SJCRH30 (cell line): ENCODE measurements around the gene ERBB4. TPM values are rescaled to one million over a fixed set of nuclear protein-coding genes. Genes with fewer than 3 reads are reported as not detected.
A peak's percentile ranks its signal among the peaks of the same experiment; 100 is the strongest.
"Not testable (repeated sequence)": the region's sequence is repeated elsewhere in the genome, so short reads cannot be mapped to it uniquely, and the experiment has no call there.

Source experiments
- DNase-seq, 2 experiments: peaks; one replicate each; pipeline ENCODE4 v3.0.0-alpha.2; 2015 to 2020
- H3K27ac ChIP-seq: fragments of 250-450 bp; sonication (Bioruptor Pico); 2 replicates; pipeline ENCODE4 v1.5.1; 2020; ENCODE audit warnings: mild to moderate bottlenecking, moderate library complexity
- H3K27me3 ChIP-seq: fragments of 250-450 bp; sonication (Bioruptor Pico); 2 replicates; pipeline ENCODE4 v1.5.1; 2020; ENCODE audit warnings: mild to moderate bottlenecking, moderate library complexity
- H3K36me3 ChIP-seq: fragments of 250-450 bp; sonication (Bioruptor Pico); 2 replicates; pipeline ENCODE4 v1.5.1; 2020; ENCODE audit warnings: mild to moderate bottlenecking, moderate library complexity
- H3K4me1 ChIP-seq: fragments of 250-450 bp; sonication (Bioruptor Pico); 2 replicates; pipeline ENCODE4 v1.5.1; 2020; ENCODE audit warnings: mild to moderate bottlenecking, moderate library complexity
- H3K4me3 ChIP-seq: fragments of 250-450 bp; sonication (Bioruptor Pico); 2 replicates; pipeline ENCODE4 v1.5.1; 2020; ENCODE audit warnings: mild to moderate bottlenecking, moderate library complexity
- H3K9me3 ChIP-seq: fragments of 250-450 bp; sonication (Bioruptor Pico); replicated peaks from 2 replicates; pipeline ENCODE4 v1.5.1; 2020; ENCODE audit warnings: mild to moderate bottlenecking, moderate library complexity
- total RNA-seq: library from RNA; depleted of rRNA; stranded (reverse); fragments of >200 nt; shearing (Covaris generic); gene quantifications from 2 replicates; pipeline ENCODE4 v1.2.3, GENCODE V29; 2014

ERBB4 gene
- total RNA-seq, 1 experiment from 2014 or later = 3.0 TPM

DNA sequence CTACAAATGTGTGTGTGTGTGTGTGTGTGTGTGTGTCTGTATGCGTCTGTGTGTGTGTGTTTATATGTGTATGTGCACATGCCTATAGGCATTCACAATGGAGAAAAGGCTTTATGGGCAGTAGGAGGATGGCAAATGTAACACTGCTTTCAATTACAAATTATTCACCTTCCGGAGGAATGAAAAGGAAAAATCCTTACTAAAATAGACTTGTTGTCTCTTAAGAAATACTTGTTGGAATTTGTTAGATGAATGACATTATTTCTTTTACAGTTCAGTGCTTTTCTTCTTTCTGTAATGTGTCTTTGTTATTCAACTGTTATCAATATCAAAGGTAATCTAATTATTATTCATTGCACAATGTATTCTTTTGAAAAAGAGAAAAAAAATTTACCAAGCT is 874.3 kb downstream of the ERBB4 start:
- no peaks in the 10 kb centered on the region for H3K27me3 ChIP-seq
- no peaks in the 10 kb centered on the region for H3K4me1 ChIP-seq
- H3K27ac ChIP-seq = no peak overlapping the region
- DNase-seq = no peak
- H3K9me3 ChIP-seq = no peaks in the 10 kb centered on the region
- no peaks in the 10 kb centered on the region for H3K36me3 ChIP-seq
- H3K4me3 ChIP-seq = no peak overlapping the region

DNA sequence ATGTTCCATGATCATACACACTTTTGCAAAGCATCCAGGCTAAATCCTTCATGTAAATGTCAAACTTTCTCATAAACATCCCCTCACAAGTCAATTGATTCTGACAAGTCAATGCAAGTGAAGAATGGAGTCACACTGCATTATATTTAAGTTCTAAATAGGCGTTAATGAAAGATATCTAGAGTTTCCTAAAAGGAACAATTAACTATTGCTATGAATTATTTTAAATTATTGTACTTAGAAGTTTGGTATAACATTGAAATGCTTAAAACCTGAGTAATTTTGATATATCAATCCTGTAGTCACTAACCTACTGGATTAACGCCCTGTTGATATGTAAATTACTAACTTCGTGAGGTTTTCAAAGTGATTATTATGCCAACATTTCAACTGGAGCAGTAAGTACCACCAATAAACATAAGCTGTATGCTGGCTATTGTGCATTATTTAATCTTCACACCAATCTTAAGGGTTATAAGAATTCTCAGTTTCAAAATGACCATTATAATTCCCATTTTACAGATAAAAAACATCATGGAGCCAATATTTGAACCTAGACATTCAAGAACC is 884.3 kb downstream of the ERBB4 start:
- Histone ChIP-seq H3K4me1 (no peaks in the 10 kb centered on the region), H3K27ac (no peak overlapping the region), H3K4me3 (no peak overlapping the region), H3K36me3 (no peaks in the 10 kb centered on the region), H3K27me3 (no peaks in the 10 kb centered on the region), H3K9me3 (no peaks in the 10 kb centered on the region)
- DNase-seq = no peak

DNA sequence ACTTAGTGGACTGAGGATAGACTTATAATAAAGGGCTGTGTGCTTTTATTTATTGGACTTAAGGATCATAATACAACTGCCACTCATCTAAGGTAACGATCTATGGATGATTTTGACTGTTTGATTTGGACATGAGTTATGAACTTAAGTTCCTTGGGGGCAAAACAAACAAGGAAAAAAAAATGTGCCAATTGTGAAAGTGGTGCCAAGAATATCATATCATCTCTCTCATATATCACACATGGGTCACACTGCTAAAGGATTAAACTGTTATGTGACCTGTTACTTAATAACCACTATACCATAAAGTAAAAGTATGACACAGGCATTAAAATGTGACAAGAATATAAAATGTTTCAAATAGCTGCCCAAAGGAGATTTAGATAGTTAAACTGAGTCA is 886.3 kb downstream of the ERBB4 start:
- Histone ChIP-seq H3K36me3 (no peaks in the 10 kb centered on the region), H3K27ac (no peak overlapping the region), H3K4me1 (no peaks in the 10 kb centered on the region), H3K27me3 (no peaks in the 10 kb centered on the region), H3K9me3 (no peaks in the 10 kb centered on the region), H3K4me3 (no peak overlapping the region)
- DNase-seq = no peak

DNA sequence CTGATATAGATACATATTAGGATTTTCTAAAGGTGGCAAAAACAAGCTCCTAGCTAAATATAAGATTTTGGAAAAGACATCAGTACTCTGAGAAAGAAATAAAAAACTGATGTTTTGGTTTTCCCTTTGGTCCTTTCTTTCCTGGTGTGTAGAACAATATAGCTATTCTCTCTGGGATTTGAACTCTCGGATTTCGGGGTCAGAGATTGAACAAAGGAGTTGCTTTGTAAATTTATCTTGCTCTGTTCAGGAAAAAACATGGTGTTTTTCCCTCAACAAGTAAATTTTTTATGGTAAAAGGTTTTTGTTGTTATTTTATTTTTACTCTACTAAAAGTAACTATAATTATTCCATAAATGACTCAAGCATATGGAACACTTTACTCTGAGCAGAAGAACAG is 889.3 kb downstream of the ERBB4 start:
- DNase-seq = no peak
- no peaks in the 10 kb centered on the region for H3K9me3 ChIP-seq
- H3K27me3 ChIP-seq = no peaks in the 10 kb centered on the region
- H3K4me1 ChIP-seq = no peaks in the 10 kb centered on the region
- H3K4me3 ChIP-seq = no peak overlapping the region
- H3K36me3 ChIP-seq = no peaks in the 10 kb centered on the region
- no peak overlapping the region for H3K27ac ChIP-seq

DNA sequence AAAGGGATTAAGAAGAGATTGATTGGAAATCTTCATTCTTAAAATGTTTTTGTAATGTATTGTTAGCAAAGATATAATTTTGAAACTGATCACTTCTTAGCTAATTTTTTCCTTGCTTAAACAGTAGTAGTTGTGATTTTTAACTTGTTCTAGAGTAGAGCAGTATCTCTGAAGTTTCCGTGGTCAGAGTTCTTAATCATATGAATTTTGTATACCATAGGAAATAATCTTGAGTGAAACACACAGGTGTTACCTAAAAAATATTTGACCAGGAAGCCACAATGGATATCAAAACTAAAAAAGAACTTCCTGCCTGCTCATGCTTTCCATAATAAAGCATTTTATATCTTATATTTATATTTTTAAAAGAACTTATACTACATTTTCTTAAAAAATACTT is 907.1 kb downstream of the ERBB4 start:
- Histone ChIP-seq H3K27ac (peak overlapping the region; percentile 3), H3K27me3 (no peaks in the 10 kb centered on the region), H3K4me1 (peaks cover 9% of the 10 kb centered on the region), H3K36me3 (no peaks in the 10 kb centered on the region), H3K9me3 (0 out of 2 replicates have a peak, but pooled peaks cover 2% of the 10 kb centered on the region), H3K4me3 (no peak overlapping the region)
- DNase-seq = peak in 1 of 2 experiments; percentile 33

DNA sequence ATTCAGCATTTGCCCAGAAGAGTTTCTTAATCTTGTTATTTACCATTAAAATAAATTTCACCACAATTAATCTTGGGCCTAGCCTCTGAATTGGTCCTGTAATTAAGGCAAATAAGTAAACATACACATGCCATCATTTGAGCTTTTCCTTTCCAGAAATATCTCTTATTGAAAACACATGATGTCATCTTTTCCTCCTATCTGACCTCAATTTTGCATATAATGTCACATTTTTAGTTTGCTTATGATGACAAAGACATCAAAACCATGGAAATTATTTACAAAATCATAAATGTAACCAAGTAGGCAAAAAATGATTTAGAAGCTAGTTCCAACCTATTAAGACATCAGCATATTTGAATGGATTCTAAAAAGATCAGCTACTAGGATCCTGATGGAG is 915.5 kb downstream of the ERBB4 start:
- no peak overlapping the region for H3K4me3 ChIP-seq
- no peaks in the 10 kb centered on the region for H3K27me3 ChIP-seq
- DNase-seq = no peak
- H3K27ac ChIP-seq = no peak overlapping the region
- H3K36me3 ChIP-seq = no peaks in the 10 kb centered on the region
- no peaks in the 10 kb centered on the region for H3K9me3 ChIP-seq
- no peaks in the 10 kb centered on the region for H3K4me1 ChIP-seq

DNA sequence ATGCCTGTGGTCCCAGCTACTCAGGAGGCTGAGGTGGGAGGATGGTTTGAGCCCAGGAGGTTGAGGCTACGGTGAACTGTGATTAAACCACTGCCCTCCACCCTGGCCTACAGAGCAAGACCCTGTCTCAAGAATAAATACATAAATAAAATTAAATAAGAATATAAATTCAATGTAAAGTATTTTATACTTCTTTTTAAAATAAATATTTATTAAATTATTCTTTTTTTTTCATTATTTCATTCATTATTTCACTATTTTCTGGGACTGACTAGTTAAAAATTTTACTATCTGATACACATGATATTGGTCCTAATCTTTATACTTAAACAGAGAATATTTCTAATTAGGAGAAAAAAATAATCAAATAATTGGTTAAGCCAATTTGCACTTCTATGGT is 917.6 kb downstream of the ERBB4 start:
- Histone ChIP-seq H3K4me3 (no peak overlapping the region), H3K4me1 (no peaks in the 10 kb centered on the region), H3K27ac (no peak overlapping the region), H3K36me3 (no peaks in the 10 kb centered on the region), H3K9me3 (no peaks in the 10 kb centered on the region), H3K27me3 (no peaks in the 10 kb centered on the region)
- DNase-seq = no peak

DNA sequence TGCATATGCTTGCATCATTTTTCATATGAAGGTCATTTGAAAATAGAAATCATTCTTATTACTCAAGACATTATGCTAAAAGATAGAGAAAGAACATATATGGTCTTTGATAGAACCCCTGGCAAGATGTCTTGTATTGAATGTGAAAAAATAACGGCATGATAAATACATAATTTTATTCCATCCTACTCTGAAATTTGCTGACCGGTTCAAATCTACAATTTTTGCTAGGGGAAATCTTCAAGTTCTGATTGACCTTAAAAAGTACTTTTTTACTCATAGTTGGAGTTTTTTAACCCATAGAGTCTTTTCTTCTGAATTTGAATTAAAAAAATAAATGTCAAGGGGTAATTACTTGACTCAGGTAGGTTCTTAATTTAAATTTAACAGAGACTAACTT is 920.8 kb downstream of the ERBB4 start:
- DNase-seq = no peak
- Histone ChIP-seq H3K9me3 (no peaks in the 10 kb centered on the region), H3K27me3 (no peaks in the 10 kb centered on the region), H3K4me1 (no peaks in the 10 kb centered on the region), H3K36me3 (no peaks in the 10 kb centered on the region), H3K4me3 (no peak overlapping the region), H3K27ac (no peak overlapping the region)

DNA sequence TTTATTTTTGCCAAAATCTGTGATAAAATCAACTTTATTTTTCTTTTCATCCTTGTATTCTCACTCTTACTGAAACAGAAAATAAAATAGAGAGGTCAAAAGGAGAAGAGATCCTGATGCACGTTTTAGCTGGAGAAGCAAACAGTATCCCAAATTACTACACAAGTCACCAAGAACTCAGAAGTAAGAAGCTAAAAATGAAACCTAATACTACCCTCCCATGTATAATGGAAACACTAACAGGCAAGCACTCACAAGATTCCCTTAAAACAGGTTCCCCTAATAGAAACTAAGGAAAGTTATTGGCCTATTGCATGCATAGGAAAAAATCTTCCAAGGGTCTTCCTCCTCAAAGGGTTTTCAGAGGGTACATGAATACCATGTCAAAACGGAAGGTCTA is 927.0 kb downstream of the ERBB4 start:
- no peak for DNase-seq
- H3K9me3 ChIP-seq = no peaks in the 10 kb centered on the region
- H3K27me3 ChIP-seq = no peaks in the 10 kb centered on the region
- peak overlapping the region; percentile 18; the same call in 1 of the 2 replicates for H3K4me3 ChIP-seq
- H3K36me3 ChIP-seq = no peaks in the 10 kb centered on the region
- no peaks in the 10 kb centered on the region for H3K4me1 ChIP-seq
- H3K27ac ChIP-seq = no peak overlapping the region

DNA sequence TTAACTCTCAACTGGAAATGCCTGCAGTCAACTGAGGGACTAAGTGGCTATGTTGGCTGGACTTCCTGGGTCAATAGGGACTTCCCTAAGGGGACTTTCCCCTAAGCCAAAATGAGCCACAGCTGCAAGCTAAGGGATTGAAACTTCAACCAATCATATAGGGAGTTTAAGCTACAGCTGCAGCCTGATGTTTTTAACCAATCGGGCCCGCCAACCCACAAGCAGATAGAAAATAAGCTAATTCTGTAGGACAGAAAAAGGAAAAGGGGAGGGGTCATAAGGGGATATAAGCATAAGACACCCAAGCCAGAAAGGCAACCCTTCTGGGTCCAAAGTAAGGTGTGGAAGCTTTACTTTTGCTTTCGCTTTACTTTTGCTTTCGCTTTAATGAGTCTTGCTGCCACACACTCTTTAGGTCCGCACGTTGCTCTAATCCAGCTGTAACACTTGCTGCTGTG is 927.5 kb downstream of the ERBB4 start:
- H3K4me3 ChIP-seq = peak overlapping the region; percentile 18; the same call in 1 of the 2 replicates
- peak; percentile 2 to 10 for DNase-seq

DNA sequence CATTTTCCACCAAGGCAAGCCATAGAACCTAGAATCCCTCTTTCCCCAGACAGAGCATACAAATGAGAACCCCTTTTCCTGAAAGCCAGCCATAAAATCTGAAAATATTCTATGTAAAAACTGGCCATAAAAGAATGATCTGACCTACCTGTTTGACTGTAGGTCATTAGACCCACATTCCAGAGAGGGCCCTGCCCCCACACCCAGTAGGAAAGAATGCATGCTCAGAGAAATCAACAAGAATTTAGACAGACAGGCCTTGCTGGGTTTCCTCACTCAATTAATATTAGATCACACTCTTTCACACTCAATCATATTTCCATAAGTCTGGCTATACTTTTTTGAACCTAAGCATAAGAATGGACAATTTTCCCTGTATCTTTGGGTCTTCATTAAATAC is 929.5 kb downstream of the ERBB4 start:
- Histone ChIP-seq H3K36me3 (no peaks in the 10 kb centered on the region), H3K4me1 (no peaks in the 10 kb centered on the region), H3K27ac (no peak overlapping the region), H3K4me3 (no peak overlapping the region), H3K9me3 (no peaks in the 10 kb centered on the region), H3K27me3 (no peaks in the 10 kb centered on the region)
- DNase-seq = no peak

More for the DNA sequence above, 927.5 kb downstream of the ERBB4 start:
- H3K36me3 ChIP-seq = no peaks in the 10 kb centered on the region
- H3K27ac ChIP-seq = no peak overlapping the region
- H3K4me1 ChIP-seq = no peaks in the 10 kb centered on the region
- H3K9me3 ChIP-seq = no peaks in the 10 kb centered on the region
- no peaks in the 10 kb centered on the region for H3K27me3 ChIP-seq

DNA sequence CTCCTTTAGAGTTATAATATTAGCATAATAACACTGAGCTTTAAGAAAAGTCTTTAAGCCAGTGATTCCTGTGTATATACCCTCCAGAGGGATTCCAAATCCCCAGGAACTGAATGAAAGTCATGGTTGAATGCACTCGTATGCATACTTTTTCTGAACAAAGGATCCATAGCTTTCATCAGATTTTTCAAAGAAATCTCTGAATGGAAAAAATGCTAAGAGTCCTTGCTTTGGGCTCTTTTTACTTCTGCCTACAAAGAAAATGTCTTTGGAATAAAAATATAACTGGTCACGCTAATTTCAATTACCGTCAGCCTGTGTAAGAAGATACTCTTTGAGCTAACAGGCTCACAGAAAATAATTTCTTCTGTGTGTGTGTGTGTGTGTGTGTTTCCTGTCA is 939.5 kb downstream of the ERBB4 start:
- Histone ChIP-seq H3K4me1 (peaks cover 6% of the 10 kb centered on the region; the same call in 1 of the 2 replicates), H3K27me3 (no peaks in the 10 kb centered on the region), H3K36me3 (no peaks in the 10 kb centered on the region), H3K27ac (peak overlapping the region; percentile 82), H3K9me3 (no peaks in the 10 kb centered on the region), H3K4me3 (peak overlapping the region; percentile 46)
- peak in 1 of 2 experiments; percentile 62 for DNase-seq

DNA sequence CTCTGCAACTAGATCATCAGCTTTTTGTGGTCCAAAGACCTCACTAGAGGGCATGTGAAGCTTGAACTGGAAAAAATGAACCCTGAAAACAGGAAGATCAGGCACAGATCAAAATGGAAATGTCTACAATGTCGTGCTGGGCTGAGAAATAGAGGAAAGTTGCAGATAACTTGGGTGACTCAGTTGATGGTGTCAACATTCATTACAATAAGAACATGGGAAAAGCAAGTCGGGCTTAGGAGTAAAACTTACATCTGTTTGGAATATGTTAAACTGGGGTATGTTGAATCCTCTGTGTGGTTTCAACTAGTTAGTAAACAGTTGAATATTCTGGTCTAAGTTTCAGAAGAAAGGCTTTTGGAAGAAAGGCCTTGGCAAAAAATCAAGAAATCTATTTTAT is 940.4 kb downstream of the ERBB4 start:
- Histone ChIP-seq H3K4me1 (peaks cover 6% of the 10 kb centered on the region; the same call in 1 of the 2 replicates), H3K9me3 (no peaks in the 10 kb centered on the region), H3K27me3 (no peaks in the 10 kb centered on the region), H3K36me3 (no peaks in the 10 kb centered on the region), H3K27ac (no peak overlapping the region), H3K4me3 (no peak overlapping the region)
- DNase-seq = peak in 1 of 2 experiments; percentile 2

DNA sequence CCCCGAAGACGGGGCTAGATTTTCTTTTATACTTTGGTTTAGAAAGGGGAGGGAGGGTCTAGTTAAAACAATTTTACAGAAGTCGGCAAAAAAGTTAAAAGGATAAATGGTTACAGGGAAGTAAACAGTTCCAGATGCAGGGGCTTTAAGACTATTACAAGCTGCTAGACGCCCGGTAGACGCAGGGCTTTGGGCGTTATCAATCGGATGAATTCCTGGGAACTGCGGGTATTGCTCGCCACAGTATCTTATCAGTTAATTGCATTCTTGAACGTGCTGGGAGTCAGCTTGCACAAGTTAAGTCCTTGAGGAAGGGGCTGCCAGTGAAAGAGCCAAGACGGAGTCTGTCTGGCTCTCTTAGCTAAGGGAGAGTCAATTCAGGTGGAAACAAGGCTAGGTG is 946.6 kb downstream of the ERBB4 start:
- H3K4me1 ChIP-seq, H3K36me3 ChIP-seq, H3K4me3 ChIP-seq, H3K9me3 ChIP-seq, DNase-seq, H3K27me3 ChIP-seq, H3K27ac ChIP-seq: not testable (repeated sequence)

DNA sequence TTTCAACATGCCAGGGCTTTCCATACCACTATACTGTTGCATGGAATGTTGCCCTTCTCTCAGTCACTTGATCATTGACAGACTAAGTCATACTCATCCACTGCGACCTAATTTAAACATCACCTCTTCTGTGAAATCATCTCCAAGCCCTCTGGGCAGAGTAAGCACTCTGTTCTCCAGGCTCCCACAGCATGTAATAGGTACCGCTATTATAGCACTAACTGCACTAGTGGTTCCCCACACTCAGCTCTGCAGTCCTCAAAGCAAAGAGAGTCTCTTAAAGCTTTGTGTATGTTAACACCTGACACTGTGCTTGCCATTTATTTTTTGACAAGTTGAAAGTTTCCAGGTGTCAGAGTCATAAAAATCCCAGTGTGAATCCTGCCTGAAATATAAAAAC is 947.2 kb downstream of the ERBB4 start:
- H3K36me3 ChIP-seq = no peaks in the 10 kb centered on the region
- no peaks in the 10 kb centered on the region for H3K9me3 ChIP-seq
- no peak overlapping the region for H3K4me3 ChIP-seq
- H3K4me1 ChIP-seq = no peaks in the 10 kb centered on the region
- H3K27me3 ChIP-seq = no peaks in the 10 kb centered on the region
- no peak overlapping the region for H3K27ac ChIP-seq
- DNase-seq = no peak

DNA sequence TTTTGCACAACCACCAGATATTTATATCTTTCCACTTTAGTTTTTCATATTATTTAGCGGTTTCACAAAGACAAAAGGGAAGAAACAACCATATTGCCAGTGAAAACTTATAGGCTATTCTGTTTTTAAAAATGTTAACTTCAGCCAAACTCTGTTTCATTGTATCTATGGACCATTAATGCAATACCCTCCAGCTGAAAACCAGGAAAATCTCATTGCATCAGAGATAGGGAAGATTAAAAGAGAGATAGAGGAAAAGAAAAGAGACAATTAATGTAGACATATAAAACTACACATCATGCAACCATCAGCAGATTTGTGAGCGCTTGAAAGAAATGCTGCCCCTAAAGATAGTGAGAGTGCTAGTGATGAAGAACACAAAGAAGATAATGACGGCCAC is 970.2 kb downstream of the ERBB4 start:
- no peak for DNase-seq
- H3K27ac ChIP-seq = no peak overlapping the region

More for the DNA sequence above, 970.2 kb downstream of the ERBB4 start:
- Histone ChIP-seq H3K9me3 (no peaks in the 10 kb centered on the region), H3K27me3 (no peaks in the 10 kb centered on the region), H3K4me3 (no peak overlapping the region), H3K36me3 (no peaks in the 10 kb centered on the region), H3K4me1 (no peaks in the 10 kb centered on the region)
